HG02623 (cell line): Measurements from ENCODE around the gene MAP2K7.
"Not testable (repeated sequence)": the region's sequence is repeated elsewhere in the genome, so short reads cannot be mapped to it uniquely, and the experiment has no call there.

Experiments
- ATAC-seq: cut with Tn5 transposase; IDR thresholded peaks from one replicate; pipeline ENCODE4 v1.9.1; 2021; ENCODE audit warnings: moderate library complexity; ENCODE audit not compliant: unreplicated experiment

MAP2K7 gene

GRCh38 chr19:7903244-7904073, at the start of gene MAP2K7:
TSS of gene MAP2K7 (plus strand) at chr19:7903877. CDS start at chr19:7903945, 68 bp downstream.
- peak; percentile 83 for ATAC-seq

- no peak for ATAC-seq
Observed at GRCh38 chr19:7855426-7856108, 48.1 kb upstream of the MAP2K7 start.

- no peak for ATAC-seq
Observed at GRCh38 chr19:7856109-7856591, 47.5 kb upstream of the MAP2K7 start.

- ATAC-seq, result no peak
Observed at GRCh38 chr19:7856679-7857663, 46.7 kb upstream of the MAP2K7 start.

- ATAC-seq, result no peak
Observed at GRCh38 chr19:7857727-7858108, 46.0 kb upstream of the MAP2K7 start.

GRCh38 chr19:7858109-7858770, 45.4 kb upstream of the MAP2K7 start:
- ATAC-seq, result no peak

- ATAC-seq, result not testable (repeated sequence)
Observed at GRCh38 chr19:7859087-7859486, 44.6 kb upstream of the MAP2K7 start.

- no peak for ATAC-seq
Observed at GRCh38 chr19:7859831-7860713, 43.6 kb upstream of the MAP2K7 start.

GRCh38 chr19:7860714-7861618, 42.7 kb upstream of the MAP2K7 start:
- no peak for ATAC-seq

- ATAC-seq, result no peak
Observed at GRCh38 chr19:7861619-7862412, 41.9 kb upstream of the MAP2K7 start.

- ATAC-seq, result no peak
Observed at GRCh38 chr19:7862413-7862951, 41.2 kb upstream of the MAP2K7 start.

GRCh38 chr19:7863157-7863970, 40.3 kb upstream of the MAP2K7 start:
- no peak for ATAC-seq

- ATAC-seq, result no peak
Observed at GRCh38 chr19:7863971-7864689, 39.5 kb upstream of the MAP2K7 start.

- no peak for ATAC-seq
Observed at GRCh38 chr19:7864690-7865074, 39.0 kb upstream of the MAP2K7 start.

GRCh38 chr19:7865262-7865911, 38.3 kb upstream of the MAP2K7 start:
- no peak for ATAC-seq
